Daoy (cell line): ENCODE measurements around the gene EXOC4. TPM values are rescaled to one million over a fixed set of nuclear protein-coding genes. Genes with fewer than 3 reads are reported as not detected.
"Not testable (repeated sequence)": the region's sequence is repeated elsewhere in the genome, so short reads cannot be mapped to it uniquely, and the experiment has no call there.

Source experiments
- DNase-seq: peaks from one replicate; pipeline ENCODE4 v3.0.0-alpha.2; 2015; ENCODE audit warnings: low read depth
- total RNA-seq: library from RNA; depleted of rRNA; stranded (reverse); fragments of >200 nt; shearing (Covaris generic); gene quantifications from 2 replicates; pipeline ENCODE4 v1.2.3, GENCODE V29; 2014

Gene EXOC4
- total RNA-seq, 1 experiment from 2014 or later = 36.9 TPM

DNA sequence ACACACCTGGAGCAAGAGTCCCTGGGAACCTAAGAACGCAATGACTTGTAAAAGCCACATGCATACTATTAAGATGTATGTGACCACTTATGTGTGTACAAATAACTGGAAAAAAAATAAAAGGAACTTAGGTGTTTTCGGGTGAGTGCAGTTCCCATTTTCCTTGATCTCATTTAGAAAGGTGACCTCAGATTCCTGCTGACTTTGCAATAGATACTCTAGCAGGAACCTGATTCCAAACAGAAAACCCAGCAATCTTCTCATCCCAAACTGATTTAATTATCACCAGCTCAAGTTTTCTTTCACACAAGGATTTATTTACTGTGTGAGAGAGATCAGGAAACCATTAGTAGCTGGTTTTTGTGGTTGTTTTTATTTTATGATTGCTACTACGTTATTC is 817.8 kb downstream of the EXOC4 start:
- DNase-seq = no peak

- DNase-seq = no peak
Observed at GRCh38 chr7:134071355-134072331, 818.8 kb downstream of the EXOC4 start.

- no peak for DNase-seq
Observed at GRCh38 chr7:134073276-134073675, 820.4 kb downstream of the EXOC4 start.

GRCh38 chr7:134075799-134076198 is 822.9 kb downstream of the EXOC4 start:
- DNase-seq = no peak

DNA sequence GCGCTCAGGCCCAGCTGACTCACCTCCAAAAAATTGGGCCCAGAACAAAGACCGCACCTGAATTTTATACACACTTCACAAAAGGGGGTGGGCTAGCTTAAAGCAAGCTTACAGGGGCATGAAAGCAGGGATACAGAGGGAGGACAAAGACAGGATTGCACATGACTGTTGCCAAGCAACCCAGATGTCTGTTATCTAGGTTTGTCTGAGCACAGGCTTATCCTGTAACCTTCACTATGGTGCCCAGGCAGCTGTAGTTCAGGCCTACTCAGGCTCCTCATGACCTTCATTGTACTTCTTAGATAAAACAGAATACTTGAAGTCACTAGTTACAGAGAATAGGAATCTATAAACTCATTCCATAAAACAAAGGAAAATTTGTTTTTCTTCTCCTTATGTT is 824.7 kb downstream of the EXOC4 start:
- DNase-seq = not testable (repeated sequence)

DNA sequence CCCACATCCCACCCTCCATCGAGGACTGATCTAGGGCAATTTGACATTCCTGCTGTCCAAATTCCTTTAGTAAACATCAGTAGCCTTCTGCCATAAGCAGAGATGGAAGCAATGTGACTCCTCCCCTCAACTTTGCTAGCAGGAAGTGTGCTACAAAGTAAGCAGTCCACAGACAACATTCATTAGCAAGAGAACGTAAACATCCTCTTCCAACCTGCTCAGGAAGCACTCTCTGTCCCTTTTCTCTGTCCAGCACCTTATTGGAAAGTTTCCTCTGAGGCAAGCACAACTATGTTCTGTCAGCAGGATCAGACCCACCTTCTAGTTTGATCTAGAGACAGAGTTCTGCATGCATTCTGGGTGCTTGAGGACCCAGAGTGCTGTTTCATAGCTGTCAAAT is 826.1 kb downstream of the EXOC4 start:
- no peak for DNase-seq

- DNase-seq = no peak
Observed at GRCh38 chr7:134081695-134082094, 828.8 kb downstream of the EXOC4 start.

- no peak for DNase-seq
Observed at GRCh38 chr7:134083766-134084487, 831.0 kb downstream of the EXOC4 start.

DNA sequence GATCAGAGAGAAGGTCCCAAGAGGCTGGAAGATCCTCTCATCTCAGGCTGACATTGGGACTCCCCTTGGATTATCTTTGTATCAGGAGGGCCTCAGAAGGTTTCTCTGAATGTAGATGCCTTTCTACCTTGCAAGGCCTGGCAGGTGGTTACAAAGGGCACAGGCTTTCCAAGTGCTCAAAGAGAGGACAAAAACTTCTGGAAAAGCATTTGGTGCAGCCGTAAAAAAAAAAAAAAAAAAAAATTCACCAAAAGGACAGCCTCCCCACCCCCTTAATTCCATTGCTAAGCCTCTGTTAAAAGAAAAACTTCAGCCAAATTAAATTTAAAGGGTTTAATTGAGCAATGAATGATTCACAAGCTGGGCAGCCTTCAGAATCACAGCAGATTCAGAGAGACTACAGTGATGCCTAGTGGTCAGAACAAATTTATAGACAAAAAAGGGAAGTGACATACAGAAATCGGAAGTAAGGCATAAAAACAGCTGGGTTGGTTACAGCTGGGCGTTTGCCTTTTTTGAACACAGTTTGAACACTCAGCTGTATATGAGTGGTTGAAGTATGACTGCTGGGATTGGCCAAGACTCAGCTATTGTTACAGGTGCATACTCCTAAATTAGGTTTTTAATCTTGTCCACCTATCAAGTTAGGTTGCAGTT is 831.7 kb downstream of the EXOC4 start:
- DNase-seq = no peak

GRCh38 chr7:134085311-134085710 is 832.4 kb downstream of the EXOC4 start:
- no peak for DNase-seq

DNA sequence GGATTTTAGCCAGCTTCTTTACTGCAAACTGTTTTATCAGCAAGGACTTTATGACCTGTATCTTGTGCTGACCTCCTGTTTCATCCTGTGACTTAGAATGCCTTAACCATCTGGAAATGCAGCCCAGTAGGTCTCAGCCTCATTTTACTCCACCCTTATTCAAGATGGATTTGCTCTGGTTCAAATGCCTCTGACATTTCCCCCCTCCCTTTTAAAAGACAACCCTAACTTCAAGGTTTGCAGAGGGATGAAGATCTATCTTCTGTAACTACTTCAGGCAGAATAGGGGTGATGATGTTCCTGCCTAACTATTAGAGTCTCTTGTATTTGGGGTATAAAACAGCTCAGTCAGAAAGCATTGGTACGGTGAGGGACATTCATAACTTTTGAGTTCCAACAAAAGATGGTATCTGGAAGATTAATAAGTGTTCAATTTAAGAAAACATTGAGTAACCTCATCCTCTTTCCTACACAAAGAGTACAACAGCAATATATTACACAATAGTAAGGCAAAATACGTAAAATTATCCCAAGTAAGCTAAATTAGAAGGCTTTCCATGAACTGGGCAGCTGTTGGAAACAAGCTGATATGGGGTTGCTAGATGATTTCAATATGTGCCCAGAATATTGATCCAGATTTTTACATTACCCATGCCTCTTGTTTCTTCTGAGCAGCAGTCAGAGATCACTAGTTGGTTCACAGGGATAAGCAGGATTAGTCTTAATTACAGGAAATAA is 834.3 kb downstream of the EXOC4 start:
- no peak for DNase-seq

GRCh38 chr7:134088199-134088598 is 835.3 kb downstream of the EXOC4 start:
- no peak for DNase-seq

GRCh38 chr7:134089446-134089845 is 836.6 kb downstream of the EXOC4 start:
- DNase-seq = no peak

DNA sequence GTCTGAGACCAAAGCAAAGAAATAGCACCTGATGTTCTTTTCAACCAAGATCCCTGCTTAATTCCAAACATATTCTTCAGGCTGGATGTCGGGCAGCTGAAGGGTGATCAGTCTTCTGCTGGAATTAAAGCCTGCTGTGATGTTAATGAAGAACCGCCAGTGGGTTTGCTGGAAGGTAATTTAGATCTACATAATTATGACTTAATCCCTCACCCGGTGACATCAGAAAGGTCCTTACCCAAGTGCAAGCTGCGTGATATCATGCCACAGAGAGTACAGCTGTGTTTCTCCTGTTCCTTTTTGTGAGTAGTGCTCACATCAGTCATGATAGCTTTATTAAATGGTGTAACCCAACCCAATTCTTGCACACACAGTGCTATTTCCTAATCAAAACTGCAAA is 845.2 kb downstream of the EXOC4 start:
- DNase-seq = no peak

DNA sequence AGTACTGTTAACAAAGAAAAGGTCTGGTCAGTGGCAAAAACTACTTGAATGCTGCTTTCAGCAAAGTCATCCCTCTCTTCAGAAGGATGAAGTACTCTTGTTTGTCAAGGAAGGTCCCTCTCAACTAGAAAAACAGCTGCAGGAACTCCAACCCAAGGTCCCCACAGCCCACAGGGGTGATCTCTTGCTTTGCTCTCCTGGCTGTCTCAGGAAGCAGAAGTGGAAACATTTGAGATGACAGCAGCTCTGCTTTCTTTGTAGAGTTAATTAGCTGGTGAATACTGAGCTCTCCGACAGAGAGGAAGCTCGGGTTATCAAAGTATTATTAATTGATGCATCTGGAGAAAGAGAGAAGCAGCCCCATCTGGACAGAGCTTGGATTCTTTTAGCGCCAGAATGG is 848.8 kb downstream of the EXOC4 start:
- no peak for DNase-seq

DNA sequence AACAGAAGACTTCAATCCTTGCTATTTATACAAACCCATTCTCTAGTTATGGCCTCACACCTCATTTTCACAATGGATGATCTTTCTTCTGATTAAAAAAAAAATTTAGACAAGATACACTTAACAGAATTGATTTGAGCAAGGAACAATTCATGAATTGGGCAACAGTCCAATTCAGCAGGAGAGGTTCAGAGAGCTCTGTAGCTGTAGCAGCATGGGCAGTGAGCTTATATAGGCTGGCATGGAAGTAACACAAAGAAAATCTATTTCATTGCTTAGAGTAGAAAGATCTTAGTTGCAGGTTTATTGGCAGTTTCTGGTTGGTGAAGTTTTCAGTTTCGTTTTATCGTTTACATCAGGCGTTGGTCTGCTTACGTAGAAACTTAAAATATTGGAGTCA is 851.3 kb downstream of the EXOC4 start:
- DNase-seq = no peak

GRCh38 chr7:134105841-134106240 is 853.0 kb downstream of the EXOC4 start:
- no peak for DNase-seq

DNA sequence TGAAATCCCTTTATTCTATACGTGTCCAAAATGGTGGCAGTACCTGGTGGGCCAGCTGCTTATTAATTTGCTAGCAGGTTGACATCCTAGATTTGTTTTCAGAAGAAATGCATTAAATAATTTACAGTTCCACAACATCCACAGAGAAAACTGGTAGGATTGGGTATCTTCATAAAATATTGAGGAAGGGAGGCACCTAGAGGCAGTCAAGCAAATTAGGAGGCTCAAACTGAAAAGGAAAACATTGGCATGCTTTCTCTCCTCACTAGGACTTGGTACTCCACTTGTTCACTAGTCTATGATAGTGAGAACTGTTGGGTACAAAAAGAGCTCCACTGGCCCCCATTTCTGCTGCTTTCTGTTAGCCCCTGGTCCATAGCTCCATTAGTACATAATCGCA is 855.9 kb downstream of the EXOC4 start:
- DNase-seq = no peak

- DNase-seq = no peak
Observed at GRCh38 chr7:134113655-134114054, 860.8 kb downstream of the EXOC4 start.

DNA sequence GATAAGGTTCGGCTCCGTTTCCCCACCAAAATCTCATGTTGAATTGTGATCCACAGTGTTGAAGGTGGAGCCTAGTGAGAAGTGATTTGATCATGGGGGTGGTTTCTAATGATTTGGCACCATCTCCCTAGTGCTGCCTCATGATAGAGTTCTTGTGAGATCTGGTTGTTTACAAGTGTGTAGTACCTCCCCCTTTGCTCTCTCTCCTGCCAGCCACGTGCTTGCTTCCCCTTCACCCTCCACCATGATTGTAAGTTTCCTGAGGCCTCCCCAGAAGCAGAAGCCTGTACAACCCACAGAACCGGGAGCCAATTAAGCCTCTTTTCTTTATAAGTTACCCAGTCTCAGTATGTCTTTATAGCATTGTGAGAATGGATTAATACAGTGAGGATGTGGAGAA is 862.1 kb downstream of the EXOC4 start:
- DNase-seq = no peak
